RWPE2 (cell line): ENCODE results near the gene SLC2A5.

Source experiments
- ATAC-seq: fragments of 200-7000 bp; cut with Tn5 transposase; 3 replicates; pipeline ENCODE4 v1.9.1; 2021; ENCODE audit warnings: low read depth
- DNase-seq: peaks from one replicate; pipeline ENCODE4 v3.0.0-alpha.2; 2020; ENCODE audit warnings: low spot score
- H3K27ac ChIP-seq: fragments of 450-650 bp; 2 replicates; pipeline ENCODE4 v1.5.1; 2017; ENCODE audit warnings: mild to moderate bottlenecking; ENCODE audit not compliant: poor library complexity, severe bottlenecking
- H3K27me3 ChIP-seq: fragments of 250-450 bp; sonication (Bioruptor Pico); 2 replicates; pipeline ENCODE4 v1.5.1; 2021; ENCODE audit warnings: mild to moderate bottlenecking, moderate library complexity; ENCODE audit not compliant: insufficient read depth, poor library complexity, severe bottlenecking
- H3K36me3 ChIP-seq: fragments of 250-450 bp; sonication (Bioruptor Pico); 2 replicates; pipeline ENCODE4 v1.5.1; 2020; ENCODE audit warnings: low read depth, mild to moderate bottlenecking, moderate library complexity
- H3K4me1 ChIP-seq: fragments of 250-450 bp; sonication (Bioruptor Pico); 2 replicates; pipeline ENCODE4 v1.5.1; 2021; ENCODE audit warnings: mild to moderate bottlenecking, moderate library complexity; ENCODE audit not compliant: insufficient read depth, poor library complexity, severe bottlenecking
- H3K4me3 ChIP-seq: fragments of 250-450 bp; sonication (Bioruptor Pico); 2 replicates; pipeline ENCODE4 v1.5.1; 2021; ENCODE audit warnings: mild to moderate bottlenecking, moderate library complexity; ENCODE audit not compliant: severe bottlenecking
- H3K9me3 ChIP-seq: fragments of 250-450 bp; sonication (Bioruptor Pico); 2 replicates; pipeline ENCODE4 v1.5.1; 2021; ENCODE audit warnings: mild to moderate bottlenecking, moderate library complexity; ENCODE audit not compliant: severe bottlenecking
- CTCF ChIP-seq: fragments of 450-650 bp; IDR thresholded peaks from one replicate; pipeline ENCODE4 v1.5.1; 2017; ENCODE audit warnings: mild to moderate bottlenecking, moderate library complexity; ENCODE audit not compliant: poor library complexity, severe bottlenecking

Gene SLC2A5, protein sequence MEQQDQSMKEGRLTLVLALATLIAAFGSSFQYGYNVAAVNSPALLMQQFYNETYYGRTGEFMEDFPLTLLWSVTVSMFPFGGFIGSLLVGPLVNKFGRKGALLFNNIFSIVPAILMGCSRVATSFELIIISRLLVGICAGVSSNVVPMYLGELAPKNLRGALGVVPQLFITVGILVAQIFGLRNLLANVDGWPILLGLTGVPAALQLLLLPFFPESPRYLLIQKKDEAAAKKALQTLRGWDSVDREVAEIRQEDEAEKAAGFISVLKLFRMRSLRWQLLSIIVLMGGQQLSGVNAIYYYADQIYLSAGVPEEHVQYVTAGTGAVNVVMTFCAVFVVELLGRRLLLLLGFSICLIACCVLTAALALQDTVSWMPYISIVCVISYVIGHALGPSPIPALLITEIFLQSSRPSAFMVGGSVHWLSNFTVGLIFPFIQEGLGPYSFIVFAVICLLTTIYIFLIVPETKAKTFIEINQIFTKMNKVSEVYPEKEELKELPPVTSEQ

DNA sequence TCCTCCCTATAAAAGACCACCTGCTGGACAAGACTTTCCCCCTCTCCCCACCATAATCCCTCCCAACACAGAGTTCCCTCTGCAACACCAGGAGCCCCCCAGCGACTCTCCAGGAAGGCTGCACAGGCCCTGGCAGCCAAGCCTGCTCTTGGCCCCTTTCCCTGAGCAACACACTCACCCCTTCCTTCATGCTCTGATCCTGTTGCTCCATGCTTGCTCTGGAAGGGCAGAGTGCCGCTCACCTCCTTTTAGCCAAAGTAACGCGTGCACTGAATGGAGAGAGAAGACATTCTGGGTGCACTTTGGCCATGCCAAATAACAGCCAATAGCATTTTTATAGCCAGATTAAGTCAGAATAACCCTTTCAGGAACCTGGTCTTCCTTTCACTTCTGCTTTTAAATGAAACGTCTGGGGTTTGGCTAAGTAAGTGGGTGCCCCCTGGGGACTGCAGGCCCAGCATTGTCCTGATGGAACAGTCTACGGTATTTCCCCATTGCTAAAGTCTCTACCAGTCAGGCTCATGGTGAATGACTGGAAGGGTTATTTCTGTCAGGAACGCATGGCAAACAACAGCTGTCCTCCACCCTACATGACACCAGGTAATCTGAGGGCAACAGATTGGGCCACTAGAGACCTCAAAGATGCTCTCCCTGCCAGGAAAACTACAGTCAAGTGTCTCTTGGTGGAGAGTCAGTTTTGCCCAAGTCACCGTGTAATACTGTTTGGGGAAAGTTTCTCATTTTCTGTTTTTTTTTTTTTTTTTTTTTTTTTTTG, at the start of gene SLC2A5:
SLC2A5 (minus strand) TSS at position 310 of the 775 bp plus-strand sequence; CDS start at position 211, 99 bp downstream.
- Histone ChIP-seq H3K27ac (no peak within 1 kb of the TSS), H3K9me3 (no peaks in the 10 kb centered on the region), H3K4me3 (no peak within 1 kb of the TSS), H3K36me3 (no peaks in the 10 kb centered on the region), H3K27me3 (no peaks in the 10 kb centered on the region), H3K4me1 (peaks cover 5% of the 10 kb centered on the region)
- no peak for DNase-seq
- no peak for TF ChIP-seq CTCF
- ATAC-seq: no peak

DNA sequence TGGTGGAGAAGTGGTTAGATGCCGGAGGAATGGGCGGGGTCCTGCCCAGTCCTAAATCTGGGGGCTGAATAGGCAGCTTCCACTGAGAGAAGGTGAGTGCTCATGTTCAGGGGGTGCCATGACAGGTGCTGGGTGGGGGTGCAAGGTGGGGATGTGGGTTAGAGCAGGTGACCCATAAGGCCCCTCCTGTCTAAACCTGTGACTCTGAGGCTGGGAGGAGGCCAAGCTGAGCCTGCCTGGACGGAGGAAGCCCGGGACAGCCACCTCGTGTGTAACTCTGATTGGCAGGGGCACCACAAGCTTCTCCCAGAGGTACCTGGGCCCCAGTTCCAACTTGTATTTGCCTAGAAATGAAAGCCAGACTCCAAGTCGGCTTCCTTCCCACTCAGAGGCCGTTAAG, 48.8 kb upstream of the SLC2A5 start:
- H3K36me3 ChIP-seq: no peaks in the 10 kb centered on the region
- no peak for TF ChIP-seq CTCF
- no peaks in the 10 kb centered on the region for H3K9me3 ChIP-seq
- H3K27me3 ChIP-seq: no peaks in the 10 kb centered on the region
- peaks cover 11% of the 10 kb centered on the region for H3K4me1 ChIP-seq
- DNase-seq: no peak
- no peak for ATAC-seq
- H3K4me3 ChIP-seq: no peak overlapping the region
- H3K27ac ChIP-seq: no peak overlapping the region

- peaks cover 17% of the 10 kb centered on the region for H3K4me1 ChIP-seq
- ATAC-seq: no peak
These were observed 46.1 kb upstream of the SLC2A5 start for GRCh38 chr1:9115351-9116205.

More at GRCh38 chr1:9115351-9116205, 46.1 kb upstream of the SLC2A5 start:
- no peak for TF ChIP-seq CTCF
- Histone ChIP-seq H3K4me3 (no peak overlapping the region), H3K27ac (peak overlapping the region; percentile 25), H3K36me3 (peaks cover 3% of the 10 kb centered on the region; the same call in 1 of the 2 replicates), H3K27me3 (no peaks in the 10 kb centered on the region), H3K9me3 (no peaks in the 10 kb centered on the region)
- no peak for DNase-seq
